BE2C (cell line): Measurements from ENCODE around the gene CCDC85A.

Experiments
- DNase-seq: peaks from one replicate; pipeline ENCODE4 v3.0.0-alpha.2; 2020
- H3K27me3 ChIP-seq: fragments of 250-450 bp; sonication (Bioruptor Pico); 2 replicates; pipeline ENCODE4 v1.5.1; 2020; ENCODE audit warnings: mild to moderate bottlenecking
- H3K36me3 ChIP-seq: fragments of 250-450 bp; sonication (Bioruptor Pico); 2 replicates; pipeline ENCODE4 v1.5.1; 2020; ENCODE audit warnings: mild to moderate bottlenecking
- H3K4me1 ChIP-seq: fragments of 250-450 bp; sonication (Bioruptor Pico); 2 replicates; pipeline ENCODE4 v1.5.1; 2020
- H3K4me3 ChIP-seq: 2 replicates; pipeline ENCODE4 v1.5.1; 2011; ENCODE audit warnings: low read depth, low read length
- H3K9me3 ChIP-seq: fragments of 250-450 bp; sonication (Bioruptor Pico); 2 replicates; pipeline ENCODE4 v1.5.1; 2020
- CTCF ChIP-seq: IDR thresholded peaks from 2 replicates; pipeline ENCODE4 v1.5.1; 2012; ENCODE audit warnings: mild to moderate bottlenecking, low read depth, low read length

The CCDC85A gene

GRCh38 chr2:56375251-56375650 lies 191.5 kb downstream of the CCDC85A start:
- H3K9me3 ChIP-seq = no peaks in the 10 kb centered on the region
- H3K4me1 ChIP-seq = no peaks in the 10 kb centered on the region
- H3K27me3 ChIP-seq = no peaks in the 10 kb centered on the region
- no peak overlapping the region for H3K4me3 ChIP-seq
- TF ChIP-seq CTCF = no peak
- no peak for DNase-seq
- H3K36me3 ChIP-seq = no peaks in the 10 kb centered on the region

- H3K27me3 ChIP-seq = no peaks in the 10 kb centered on the region
- no peaks in the 10 kb centered on the region for H3K4me1 ChIP-seq
- no peak for TF ChIP-seq CTCF
- H3K9me3 ChIP-seq = no peaks in the 10 kb centered on the region
- H3K4me3 ChIP-seq = no peak overlapping the region
- H3K36me3 ChIP-seq = no peaks in the 10 kb centered on the region
- DNase-seq = no peak
Observed at GRCh38 chr2:56376699-56377665, 193.2 kb downstream of the CCDC85A start.

GRCh38 chr2:56379066-56379465 lies 195.3 kb downstream of the CCDC85A start:
- no peaks in the 10 kb centered on the region for H3K27me3 ChIP-seq
- H3K9me3 ChIP-seq = no peaks in the 10 kb centered on the region
- no peak overlapping the region for H3K4me3 ChIP-seq
- no peak for DNase-seq
- H3K36me3 ChIP-seq = no peaks in the 10 kb centered on the region
- no peak for TF ChIP-seq CTCF
- H3K4me1 ChIP-seq = no peaks in the 10 kb centered on the region

- H3K27me3 ChIP-seq = no peaks in the 10 kb centered on the region
- no peaks in the 10 kb centered on the region for H3K9me3 ChIP-seq
- no peaks in the 10 kb centered on the region for H3K36me3 ChIP-seq
- TF ChIP-seq CTCF = no peak
- no peak overlapping the region for H3K4me3 ChIP-seq
- H3K4me1 ChIP-seq = no peaks in the 10 kb centered on the region
- DNase-seq = no peak
Observed at GRCh38 chr2:56380861-56381260, 197.1 kb downstream of the CCDC85A start.

- Histone ChIP-seq H3K4me1 (no peaks in the 10 kb centered on the region), H3K4me3 (no peak overlapping the region), H3K36me3 (no peaks in the 10 kb centered on the region), H3K27me3 (no peaks in the 10 kb centered on the region), H3K9me3 (no peaks in the 10 kb centered on the region)
- TF ChIP-seq CTCF = no peak
- no peak for DNase-seq
Observed at GRCh38 chr2:56382466-56382865, 198.7 kb downstream of the CCDC85A start.

GRCh38 chr2:56386657-56387056 lies 202.9 kb downstream of the CCDC85A start:
- Histone ChIP-seq H3K4me3 (no peak overlapping the region), H3K27me3 (no peaks in the 10 kb centered on the region), H3K36me3 (no peaks in the 10 kb centered on the region), H3K9me3 (no peaks in the 10 kb centered on the region), H3K4me1 (no peaks in the 10 kb centered on the region)
- DNase-seq = no peak
- no peak for TF ChIP-seq CTCF
